HG03103 (cell line): Measurements from ENCODE around the gene PARP6.
A peak's percentile ranks its signal among the peaks of the same experiment; 100 is the strongest.
"Not testable (repeated sequence)": the region's sequence is repeated elsewhere in the genome, so short reads cannot be mapped to it uniquely, and the experiment has no call there.

ENCODE experiments used
- ATAC-seq: cut with Tn5 transposase; IDR thresholded peaks from one replicate; pipeline ENCODE4 v1.9.1; 2021; ENCODE audit warnings: low read depth; ENCODE audit not compliant: unreplicated experiment

PARP6 gene

DNA sequence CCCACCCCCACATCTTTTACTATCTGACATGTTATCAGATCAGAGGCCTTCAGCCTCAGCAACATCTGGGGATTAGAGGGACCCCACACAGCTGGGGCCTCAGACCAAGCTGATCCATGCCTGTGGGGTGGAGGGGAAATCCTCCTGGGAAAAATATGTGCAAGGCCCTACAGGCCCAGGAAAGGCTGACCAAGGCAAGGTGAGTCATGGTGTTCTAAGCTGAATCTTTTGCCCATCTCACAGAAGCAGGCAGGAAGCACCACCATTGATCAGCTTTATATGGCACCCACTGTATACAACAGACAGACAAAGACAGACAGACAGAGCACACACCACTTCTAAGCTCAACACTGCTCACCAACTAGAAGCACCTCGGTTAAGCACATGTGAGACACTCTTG is 12.4 kb upstream of the PARP6 start:
- no peak for ATAC-seq

DNA sequence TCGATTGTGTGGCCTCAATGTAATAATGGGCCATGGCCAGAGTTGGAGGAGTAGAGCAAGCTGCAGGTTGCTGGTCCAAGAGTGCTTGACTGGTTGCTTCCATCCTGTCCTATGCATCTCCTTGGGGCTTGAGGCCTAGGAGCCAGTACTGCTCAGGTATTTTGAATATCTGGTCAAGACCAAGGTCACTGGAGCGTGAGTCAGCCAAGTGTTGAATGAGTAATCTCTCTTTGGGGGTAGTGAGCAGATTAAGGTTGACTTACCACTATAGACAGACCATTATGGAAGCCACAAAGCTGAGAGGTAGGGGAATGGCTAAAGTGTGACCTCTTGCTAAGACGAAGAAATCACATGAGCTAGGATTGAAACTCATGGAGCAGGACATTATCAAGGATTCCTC is 9.4 kb upstream of the PARP6 start:
- no peak for ATAC-seq

GRCh38 chr15:72280751-72281150 is 8.4 kb upstream of the PARP6 start:
- no peak for ATAC-seq

GRCh38 chr15:72278737-72279136 is 6.4 kb upstream of the PARP6 start:
- ATAC-seq, result no peak

- no peak for ATAC-seq
Measured at GRCh38 chr15:72276326-72276700, 4.0 kb upstream of the PARP6 start.

GRCh38 chr15:72275635-72276325 is 3.4 kb upstream of the PARP6 start:
- not testable (repeated sequence) for ATAC-seq

DNA sequence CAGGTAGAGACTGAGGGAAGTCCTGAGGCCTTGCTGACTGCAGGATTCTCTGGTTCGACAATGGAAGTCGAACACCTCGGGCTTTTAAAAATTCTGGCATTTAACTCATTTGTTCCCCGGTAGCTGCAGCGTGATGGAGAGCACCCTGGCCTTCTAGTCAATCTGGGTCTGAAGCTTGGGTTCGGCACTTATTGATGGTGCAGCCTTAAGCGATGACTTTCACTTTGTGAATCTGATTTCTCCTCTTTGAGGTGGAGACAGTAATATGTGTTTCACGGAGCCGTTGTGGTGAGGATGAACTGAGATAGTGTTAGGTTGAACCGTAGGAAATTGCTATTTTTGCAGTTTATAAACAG is 621 bp upstream of the PARP6 start:
- no peak for ATAC-seq

- ATAC-seq, result no peak
Measured at GRCh38 chr15:72271895-72272212, 500 bp downstream of the PARP6 start.

- ATAC-seq, result no peak
Measured at GRCh38 chr15:72271221-72271620, 1.1 kb downstream of the PARP6 start.

DNA sequence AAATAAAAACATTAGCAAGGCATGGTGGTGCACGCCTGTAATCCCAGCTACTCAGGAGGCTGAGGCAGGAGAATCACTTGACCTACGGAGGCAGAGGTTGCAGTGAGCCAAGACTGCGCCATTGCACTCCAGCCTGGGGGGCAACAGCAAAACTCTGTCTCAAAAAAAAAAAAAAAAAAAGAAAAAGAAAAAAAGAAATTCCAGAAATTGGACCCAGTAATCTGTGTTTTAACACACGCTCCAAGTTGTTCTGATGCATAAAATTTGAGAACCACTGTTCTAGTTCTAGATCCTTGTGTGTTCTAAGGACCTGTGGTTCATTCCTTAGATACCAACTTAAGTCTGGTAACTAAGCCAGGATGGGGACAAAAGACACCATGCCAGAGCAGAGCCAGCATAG is 2.6 kb downstream of the PARP6 start:
- ATAC-seq, result no peak

GRCh38 chr15:72265031-72265430 is 7.3 kb downstream of the PARP6 start:
- no peak for ATAC-seq

GRCh38 chr15:72252663-72253299 is 19.6 kb downstream of the PARP6 start:
- no peak for ATAC-seq

DNA sequence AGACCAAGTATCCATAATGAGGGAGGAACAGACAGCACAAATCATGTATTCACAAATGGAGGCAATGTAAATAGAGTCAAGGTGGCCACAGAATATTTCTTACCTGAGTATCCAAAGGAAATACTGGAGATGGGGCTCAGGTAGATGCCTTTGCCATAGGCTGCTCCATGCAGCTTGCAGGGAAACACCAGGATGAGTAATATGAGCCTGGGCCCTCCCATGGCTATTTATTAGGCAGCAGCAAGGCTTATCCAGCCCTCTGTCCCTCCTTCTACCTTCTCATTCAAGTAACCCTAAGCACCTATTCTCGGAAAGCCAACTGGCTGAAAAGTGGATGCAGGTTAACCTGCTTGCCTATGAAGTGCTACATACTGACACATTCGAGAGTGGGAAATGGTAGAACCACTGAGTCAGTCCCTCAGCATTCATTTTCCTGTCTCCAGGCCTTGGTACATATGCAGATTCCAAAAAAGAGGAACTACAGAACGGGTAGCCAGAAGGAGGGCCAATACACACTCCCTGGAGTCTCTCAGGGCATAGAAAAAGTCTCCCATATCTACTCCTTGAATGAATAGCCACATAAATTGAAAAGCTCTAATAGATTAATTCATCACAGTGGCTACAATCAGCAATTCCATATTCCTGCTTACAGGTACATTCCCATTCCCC is 23.1 kb downstream of the PARP6 start:
- no peak for ATAC-seq

GRCh38 chr15:72248514-72248913 is 23.8 kb downstream of the PARP6 start:
- no peak for ATAC-seq

- ATAC-seq, result no peak
Measured at GRCh38 chr15:72242775-72243370, 29.5 kb downstream of the PARP6 start.

DNA sequence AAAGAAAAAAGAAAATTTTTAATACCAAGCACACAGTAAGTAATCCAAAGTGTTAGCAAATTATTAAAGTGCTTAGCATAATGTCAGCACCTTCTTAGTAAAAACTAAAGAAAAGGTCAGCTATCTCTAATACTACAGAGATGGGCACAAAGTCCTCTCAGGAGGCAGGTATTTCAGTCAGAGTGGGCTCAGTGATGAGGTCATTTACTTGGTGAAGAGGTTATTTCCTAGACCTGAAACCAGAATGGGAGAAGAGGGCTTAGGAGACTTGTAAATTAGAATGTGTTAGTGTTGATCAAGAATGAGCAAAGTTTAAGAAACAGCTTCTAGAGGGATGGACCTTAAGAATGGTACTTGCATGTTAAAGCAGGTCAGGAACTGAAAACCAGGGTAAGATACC is 32.7 kb downstream of the PARP6 start:
- no peak for ATAC-seq

- no peak for ATAC-seq
Measured at GRCh38 chr15:72238586-72238985, 33.8 kb downstream of the PARP6 start.

- ATAC-seq, result no peak
Measured at GRCh38 chr15:72237853-72238224, 34.5 kb downstream of the PARP6 start.

- peak; percentile 59 for ATAC-seq
Measured at GRCh38 chr15:72237029-72237852, 35.1 kb downstream of the PARP6 start.

DNA sequence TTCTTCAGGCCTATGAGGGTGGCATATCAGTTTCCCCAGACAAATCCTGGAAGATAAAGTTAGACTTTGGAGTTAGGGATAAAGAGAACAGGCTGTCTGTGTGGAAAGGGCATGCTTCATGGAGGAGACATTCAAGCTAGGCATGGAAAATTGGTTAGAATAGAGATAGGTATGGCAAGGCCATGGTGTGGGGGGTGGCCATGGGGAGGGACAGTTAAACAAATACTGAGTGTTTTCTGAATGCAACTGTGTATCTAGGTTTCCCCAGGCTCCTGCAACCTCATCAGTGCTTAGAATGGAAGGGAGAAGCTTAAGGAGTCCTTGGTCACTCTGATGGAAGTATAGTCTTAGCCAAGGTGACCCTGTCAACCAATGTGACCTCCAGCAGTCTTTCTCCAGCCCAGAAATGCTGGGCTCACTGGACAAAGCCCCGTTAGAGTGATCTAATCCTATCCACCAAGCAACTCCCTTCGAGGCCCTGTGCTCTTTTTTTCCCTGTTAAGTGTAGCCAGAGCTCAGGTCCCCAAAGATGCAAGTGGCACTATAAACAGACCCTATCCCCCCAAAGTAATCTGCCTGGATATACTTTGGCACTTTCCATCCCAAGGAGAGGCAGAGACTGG is 35.9 kb downstream of the PARP6 start:
- no peak for ATAC-seq

DNA sequence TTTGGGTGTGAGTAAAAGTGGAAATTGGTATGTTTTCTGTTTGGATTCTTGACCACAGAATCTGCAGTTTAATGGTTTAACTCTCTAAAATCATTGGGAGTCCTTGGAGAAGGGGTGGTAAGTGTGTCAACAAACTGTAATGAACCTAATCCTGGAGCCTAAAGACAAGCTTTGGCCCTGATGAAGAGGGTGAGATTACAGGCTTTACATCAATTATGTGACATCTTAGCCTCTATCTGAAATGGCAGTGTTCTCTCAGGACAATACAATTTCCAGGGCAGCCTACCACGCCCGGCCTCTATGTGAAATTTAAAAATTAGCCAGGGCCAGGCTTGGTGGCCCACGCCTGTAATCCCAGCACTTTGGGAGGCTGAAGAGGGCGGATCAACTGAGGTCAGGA is 37.1 kb downstream of the PARP6 start:
- ATAC-seq, result no peak
